PFSK-1 (cell line): ENCODE results near the gene USH2A.

Experiments
- FOXP2 ChIP-seq: optimal IDR thresholded peaks from 2 replicates; pipeline ENCODE3; 2011; ENCODE audit warnings: borderline replicate concordance, control low read depth, inconsistent platforms; ENCODE audit not compliant: insufficient read depth; ENCODE audit errors: extremely low read length, extremely low read depth
- POLR2AphosphoS5 ChIP-seq: IDR thresholded peaks from 2 replicates; pipeline ENCODE4 v1.6.1; 2012; ENCODE audit warnings: low read depth, mild to moderate bottlenecking, control low read depth, low read length, moderate library complexity
- REST ChIP-seq, 2 experiments: IDR thresholded peaks; 2 replicates each; pipeline versions ENCODE4 v1.6.1 to v1.8.0; 2011 to 2012; ENCODE audit warnings: low read depth in 2 of 2, low read length in 2 of 2, control low read depth in 1 of 2, inconsistent platforms in 1 of 2, mild to moderate bottlenecking in 1 of 2, moderate library complexity in 1 of 2; ENCODE audit not compliant: insufficient read depth in 1 of 2
- SIN3A ChIP-seq: IDR thresholded peaks from 2 replicates; pipeline ENCODE4 v1.6.1; 2012; ENCODE audit warnings: mild to moderate bottlenecking, low read length, moderate library complexity, borderline replicate concordance; ENCODE audit not compliant: insufficient read depth
- TAF1 ChIP-seq: IDR thresholded peaks from 2 replicates; pipeline ENCODE4 v1.6.1; 2012; ENCODE audit warnings: low read length, control low read depth, borderline replicate concordance; ENCODE audit not compliant: insufficient read depth

USH2A gene

GRCh38 chr1:215833941-215834729, 589.1 kb downstream of the USH2A start:
- TF ChIP-seq REST (IDR thresholded peaks at IDR 0.05; ENCODE audit: insufficient read depth in 1 of 2, low read depth in 2 of 2, low read length in 2 of 2) (no peak), SIN3A (no peak), POLR2AphosphoS5 (no peak), FOXP2 (no peak), TAF1 (no peak)

DNA sequence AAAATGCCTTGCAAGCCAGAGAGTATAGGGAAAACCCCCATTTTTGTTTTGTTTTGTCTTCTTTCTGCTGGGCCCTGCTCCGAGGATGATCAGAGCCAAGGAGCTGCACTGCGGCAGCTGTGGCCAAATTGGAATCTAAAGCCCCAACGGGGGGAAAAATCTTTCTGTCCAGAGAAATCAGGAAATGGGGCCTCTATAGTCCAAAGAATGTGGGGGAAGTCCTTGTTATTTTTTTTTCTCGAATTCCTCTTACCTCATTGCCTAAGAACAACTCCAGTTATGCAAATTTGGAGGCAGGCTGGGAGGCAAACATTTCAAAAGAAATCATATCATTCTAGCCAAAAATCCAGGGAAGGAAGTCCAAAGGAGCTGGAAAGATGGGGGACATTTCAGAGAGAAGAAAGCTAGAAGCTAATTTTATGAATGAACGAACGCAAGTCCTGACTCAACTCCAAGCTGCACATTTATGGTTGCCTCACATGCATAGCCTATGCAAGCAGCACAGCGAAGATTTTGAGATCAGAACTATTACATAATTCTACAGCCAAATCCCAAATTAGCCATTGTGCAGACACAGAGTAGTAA, 592.9 kb downstream of the USH2A start:
- TF ChIP-seq POLR2AphosphoS5 = no peak
- TF ChIP-seq FOXP2 = no peak
- TF ChIP-seq REST (IDR thresholded peaks at IDR 0.05; ENCODE audit: insufficient read depth in 1 of 2, low read depth in 2 of 2, low read length in 2 of 2) = no peak
- TF ChIP-seq SIN3A = no peak
- no peak for TF ChIP-seq TAF1

DNA sequence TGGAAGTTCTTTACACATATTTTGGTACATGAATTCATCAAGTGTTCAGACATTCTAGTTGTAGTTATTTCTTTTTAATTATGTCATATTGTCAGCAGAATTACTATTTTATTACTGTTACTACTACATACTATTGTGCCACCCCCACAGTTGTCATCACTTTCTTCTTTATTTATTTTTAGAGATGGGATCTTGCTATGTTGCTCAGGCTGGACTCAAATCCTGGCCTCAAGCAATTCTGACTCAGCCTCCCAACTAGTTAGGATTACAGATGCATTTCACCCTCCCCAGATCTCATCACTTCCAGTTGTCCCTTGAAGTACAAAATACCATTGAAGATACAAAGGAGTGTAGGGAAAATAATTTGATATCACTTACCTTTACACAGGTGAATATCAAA, 598.2 kb downstream of the USH2A start:
- no peak for TF ChIP-seq SIN3A
- TF ChIP-seq FOXP2 = no peak
- no peak for TF ChIP-seq REST (IDR thresholded peaks at IDR 0.05; ENCODE audit: insufficient read depth in 1 of 2, low read depth in 2 of 2, low read length in 2 of 2)
- no peak for TF ChIP-seq TAF1
- TF ChIP-seq POLR2AphosphoS5 = no peak

- TF ChIP-seq POLR2AphosphoS5 (no peak), TAF1 (no peak), FOXP2 (no peak), SIN3A (no peak), REST (IDR thresholded peaks at IDR 0.05; ENCODE audit: insufficient read depth in 1 of 2, low read depth in 2 of 2, low read length in 2 of 2) (no peak)
Measured at GRCh38 chr1:215824245-215824644, 599.0 kb downstream of the USH2A start.
